Vagina (tissue), 2 donors: ENCODE results near the gene TOR1AIP2. TPM values are rescaled to one million over a fixed set of nuclear protein-coding genes. Genes with fewer than 3 reads are reported as not detected.
"Not testable (repeated sequence)": the region's sequence is repeated elsewhere in the genome, so short reads cannot be mapped to it uniquely, and the experiment has no call there.

Experiments
- DNase-seq, 2 donors: peaks; one replicate each; pipeline ENCODE4 v3.0.0-alpha.2; 2017; ENCODE audit errors: extremely low spot score in 2 of 2
- H3K27ac ChIP-seq: fragments of 200-600 bp; sonication (generic); one replicate; pipeline ENCODE4 v1.5.1; 2019
- H3K27me3 ChIP-seq: fragments of 200-600 bp; sonication (generic); one replicate; pipeline ENCODE4 v1.5.1; 2019
- H3K36me3 ChIP-seq, 2 donors: fragments of 200-600 bp; sonication (generic); one replicate each; pipeline ENCODE4 v1.5.1; 2017 to 2019
- H3K4me1 ChIP-seq: fragments of 200-600 bp; sonication (generic); one replicate; pipeline ENCODE4 v1.5.1; 2019
- H3K4me3 ChIP-seq, 2 donors: fragments of 200-600 bp; sonication (generic); 1 replicate in 1 of 2; 2 replicates in 1 of 2; pipeline ENCODE4 v1.5.1; 2016 to 2019
- H3K9me3 ChIP-seq: fragments of 200-600 bp; sonication (generic); one replicate; pipeline ENCODE4 v1.5.1; 2019
- CTCF ChIP-seq, 3 experiments: fragments of 450-650 bp in 2 of 3; fragments of 200-600 bp in 1 of 3; sonication (generic) in 1 of 3; IDR thresholded peaks; one replicate each; pipeline ENCODE4 v1.5.1; 2017 to 2019; ENCODE audit warnings: antibody characterized with exemption in 3 of 3, mild to moderate bottlenecking in 2 of 3, moderate library complexity in 2 of 3
- POLR2A ChIP-seq, 2 donors: fragments of 450-650 bp; IDR thresholded peaks; one replicate each; pipeline ENCODE4 v1.6.1; 2017; ENCODE audit warnings: antibody characterized with exemption in 2 of 2, mild to moderate bottlenecking in 2 of 2, moderate library complexity in 2 of 2
- POLR2AphosphoS5 ChIP-seq, 2 donors: sonication (generic); formaldehyde crosslinking; IDR thresholded peaks; one replicate each; pipeline ENCODE4 v1.9.0; 2017; ENCODE audit warnings: antibody characterized with exemption in 2 of 2, mild to moderate bottlenecking in 2 of 2, low read depth in 1 of 2; ENCODE audit not compliant: insufficient read depth in 1 of 2
- intact Hi-C: fragments of 100-400 bp; cut with DNase I; formaldehyde crosslinking; loops from one replicate; pipeline ENCODE4 v1.15.1; 2023
- total RNA-seq: library from RNA; depleted of rRNA; stranded (reverse); fragments of >200 nt; gene quantifications from one replicate; pipeline ENCODE4 v1.2.3, GENCODE V29; 2016

TOR1AIP2 gene
- total RNA-seq, 1 donor from 2014 or later: 53.8 TPM

DNA sequence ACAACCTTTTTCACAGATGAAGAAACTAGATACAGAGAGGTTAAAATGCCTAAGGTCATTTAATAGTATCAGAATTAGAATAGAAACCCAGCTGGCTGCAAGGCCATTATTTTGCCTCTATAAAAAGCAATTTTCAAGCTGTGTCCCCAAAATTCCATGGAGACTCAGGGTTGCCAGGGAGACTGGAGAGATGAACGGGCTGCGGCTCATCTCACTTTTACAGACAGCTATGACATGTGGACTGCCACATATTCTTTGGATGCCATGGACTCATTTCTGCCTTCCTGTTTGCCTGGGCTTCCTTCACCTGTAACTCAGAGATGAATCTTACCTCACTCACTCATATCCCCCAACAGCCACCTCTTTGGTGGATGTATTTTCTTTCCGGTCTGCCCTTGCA, 17.0 kb downstream of the TOR1AIP2 start:
- Histone ChIP-seq H3K36me3 (peaks cover 0 to 31% of the 10 kb centered on the region in 2 donors), H3K27ac (no peak overlapping the region), H3K9me3 (no peaks in the 10 kb centered on the region), H3K4me1 (no peaks in the 10 kb centered on the region), H3K27me3 (no peaks in the 10 kb centered on the region), H3K4me3 (no peak overlapping the region)
- intact Hi-C loops: no loop called here
- DNase-seq: no peak
- TF ChIP-seq POLR2A (IDR thresholded peaks at IDR 0.05) (no peak), CTCF (IDR thresholded peaks at IDR 0.05) (no peak), POLR2AphosphoS5 (IDR thresholded peaks at IDR 0.05; ENCODE audit: insufficient read depth in 1 of 2, low read depth in 1 of 2) (no peak)

GRCh38 chr1:179857009-179857408, 20.6 kb downstream of the TOR1AIP2 start:
- no peak for DNase-seq
- H3K9me3 ChIP-seq: no peaks in the 10 kb centered on the region
- no peaks in the 10 kb centered on the region for H3K27me3 ChIP-seq
- no peak overlapping the region for H3K4me3 ChIP-seq
- no peak overlapping the region for H3K27ac ChIP-seq
- no peaks in the 10 kb centered on the region for H3K4me1 ChIP-seq
- TF ChIP-seq CTCF (IDR thresholded peaks at IDR 0.05) (no peak), POLR2A (IDR thresholded peaks at IDR 0.05) (no peak), POLR2AphosphoS5 (IDR thresholded peaks at IDR 0.05; ENCODE audit: insufficient read depth in 1 of 2, low read depth in 1 of 2) (no peak)
- intact Hi-C loops: no loop called here
- peaks cover 0 to 22% of the 10 kb centered on the region in 2 donors for H3K36me3 ChIP-seq

DNA sequence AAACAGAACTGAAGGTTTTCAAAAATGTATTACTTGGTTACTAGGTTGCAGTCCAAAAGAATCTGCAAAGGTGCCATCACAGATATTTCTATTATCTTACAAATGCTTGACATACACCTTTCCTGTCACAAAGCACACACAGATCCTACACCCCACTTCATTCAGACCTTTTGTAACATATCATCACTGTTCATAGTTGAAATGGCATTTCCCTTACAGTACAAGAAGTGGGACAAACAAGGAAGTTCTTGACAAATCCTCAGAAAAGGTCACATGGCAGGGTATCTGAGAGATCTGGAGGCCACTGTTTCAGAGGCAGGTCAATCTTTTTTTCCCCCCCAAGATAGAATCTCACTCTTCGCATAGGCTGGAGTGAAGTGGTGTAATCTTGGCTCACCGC, 21.3 kb downstream of the TOR1AIP2 start:
- no peak overlapping the region for H3K27ac ChIP-seq
- no peaks in the 10 kb centered on the region for H3K9me3 ChIP-seq
- no peaks in the 10 kb centered on the region for H3K4me1 ChIP-seq
- DNase-seq: no peak
- H3K27me3 ChIP-seq: no peaks in the 10 kb centered on the region
- no peak overlapping the region for H3K4me3 ChIP-seq
- intact Hi-C loops: no loop called here
- no peak for TF ChIP-seq POLR2AphosphoS5 (IDR thresholded peaks at IDR 0.05; ENCODE audit: insufficient read depth in 1 of 2, low read depth in 1 of 2)
- TF ChIP-seq CTCF (IDR thresholded peaks at IDR 0.05): no peak
- TF ChIP-seq POLR2A (IDR thresholded peaks at IDR 0.05): no peak
- peaks cover 0 to 23% of the 10 kb centered on the region in 2 donors for H3K36me3 ChIP-seq

DNA sequence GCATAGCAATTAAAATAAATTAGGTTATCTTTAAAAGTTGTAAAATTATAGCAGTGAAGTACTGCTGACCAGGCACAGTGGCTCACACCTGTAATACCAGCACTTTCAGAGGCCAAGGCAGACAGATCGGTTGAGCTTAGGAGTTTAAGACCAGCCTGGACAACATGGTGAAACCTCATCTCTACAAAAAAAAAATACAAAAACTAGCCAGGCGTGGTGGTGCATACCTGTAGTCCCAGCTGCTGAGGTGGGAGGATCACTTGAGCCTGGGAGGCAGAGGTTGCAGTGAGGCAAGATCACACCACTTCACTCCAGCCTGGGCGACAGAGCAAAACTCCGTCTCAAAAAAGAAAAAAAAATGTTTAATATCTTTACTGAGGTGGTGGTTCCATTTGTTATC, 21.8 kb downstream of the TOR1AIP2 start:
- H3K36me3 ChIP-seq: peaks cover 0 to 25% of the 10 kb centered on the region in 2 donors
- H3K27me3 ChIP-seq, intact Hi-C loops, H3K27ac ChIP-seq, H3K4me1 ChIP-seq, H3K9me3 ChIP-seq, DNase-seq, H3K4me3 ChIP-seq: not testable (repeated sequence)

DNA sequence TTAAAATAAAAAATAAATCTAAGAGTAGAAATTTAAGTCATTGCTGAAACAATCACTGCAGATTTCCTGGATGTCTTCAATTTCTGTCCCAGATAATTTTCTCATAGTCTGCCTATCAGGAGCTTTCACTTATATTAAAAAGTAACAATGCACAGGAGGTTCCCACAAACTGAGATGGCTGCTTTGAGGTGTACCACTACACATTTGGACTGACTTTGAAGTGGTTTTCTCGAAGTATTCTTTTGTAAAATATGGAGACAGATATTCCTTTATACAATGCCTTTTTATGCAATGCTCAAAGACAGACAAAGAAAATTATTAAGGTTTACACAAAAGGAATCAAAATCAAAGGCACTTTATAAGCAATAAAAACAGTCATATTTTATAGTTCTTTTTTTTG, 24.5 kb downstream of the TOR1AIP2 start:
- intact Hi-C loops: no loop called here
- Histone ChIP-seq H3K27me3 (no peaks in the 10 kb centered on the region), H3K4me3 (no peak overlapping the region), H3K9me3 (no peaks in the 10 kb centered on the region), H3K36me3 (peaks cover 0 to 48% of the 10 kb centered on the region in 2 donors), H3K27ac (no peak overlapping the region), H3K4me1 (no peaks in the 10 kb centered on the region)
- DNase-seq: no peak
- no peak for TF ChIP-seq POLR2AphosphoS5 (IDR thresholded peaks at IDR 0.05; ENCODE audit: insufficient read depth in 1 of 2, low read depth in 1 of 2)
- TF ChIP-seq CTCF (IDR thresholded peaks at IDR 0.05): no peak
- TF ChIP-seq POLR2A (IDR thresholded peaks at IDR 0.05): no peak

GRCh38 chr1:179848233-179848632, 29.4 kb downstream of the TOR1AIP2 start:
- H3K9me3 ChIP-seq: no peaks in the 10 kb centered on the region
- intact Hi-C loops: no loop called here
- no peak overlapping the region for H3K4me3 ChIP-seq
- no peaks in the 10 kb centered on the region for H3K4me1 ChIP-seq
- DNase-seq: no peak
- no peak for TF ChIP-seq CTCF (IDR thresholded peaks at IDR 0.05)
- no peak for TF ChIP-seq POLR2A (IDR thresholded peaks at IDR 0.05)
- TF ChIP-seq POLR2AphosphoS5 (IDR thresholded peaks at IDR 0.05; ENCODE audit: insufficient read depth in 1 of 2, low read depth in 1 of 2): no peak
- H3K36me3 ChIP-seq: peaks cover 0 to 45% of the 10 kb centered on the region in 2 donors
- no peaks in the 10 kb centered on the region for H3K27me3 ChIP-seq
- no peak overlapping the region for H3K27ac ChIP-seq
